Stimulated activated CD8-positive, alpha-beta memory T cell treated with anti-CD3 and anti-CD28 coated beads, Interleukin-15, amount 100 ng/mL, for 24 hours (primary cell): Measurements from ENCODE around the gene VCL.

Experiments used
- DNase-seq: peaks from one replicate; pipeline ENCODE4 v3.0.0-alpha.2; 2020; ENCODE audit warnings: low read depth

VCL gene

DNA sequence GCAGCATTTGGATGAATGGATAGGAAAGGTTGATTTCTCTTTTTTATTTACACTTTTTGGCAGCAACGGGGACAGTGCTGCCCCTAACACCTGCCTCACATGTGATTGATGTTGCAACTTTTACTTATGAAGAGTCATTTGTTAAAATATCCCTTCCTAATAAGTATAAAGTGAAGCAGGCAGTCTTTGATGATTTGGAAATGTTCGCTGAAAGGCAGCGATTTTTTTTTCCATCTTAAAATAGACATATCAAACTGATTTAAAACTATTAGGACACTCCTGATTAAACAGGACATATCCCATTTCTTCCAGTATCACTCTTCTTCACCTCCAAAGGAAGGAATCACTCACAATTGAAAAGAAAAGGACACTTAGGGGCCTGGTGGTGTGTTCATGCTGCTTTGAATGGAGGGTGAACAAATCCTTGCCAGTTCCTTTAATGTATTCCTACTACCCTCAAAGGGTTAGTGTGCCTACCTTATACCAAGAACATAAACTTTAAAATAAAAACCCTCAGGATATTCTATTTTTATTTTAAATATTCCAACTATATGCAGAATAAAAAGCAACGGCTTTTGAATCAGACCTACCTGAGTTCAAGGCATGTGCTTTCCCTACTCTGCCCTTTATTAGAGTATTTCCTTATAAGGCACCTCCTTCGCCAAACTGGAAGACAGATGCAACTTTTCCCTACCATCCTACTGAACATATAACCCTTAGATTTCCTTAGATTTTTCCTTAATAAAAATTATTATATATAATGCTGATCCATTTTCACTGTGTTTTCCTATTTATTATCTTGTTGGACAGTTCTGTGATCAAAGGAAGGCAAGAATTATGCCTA, 154.2 kb downstream of the VCL start:
- no peak for DNase-seq

DNA sequence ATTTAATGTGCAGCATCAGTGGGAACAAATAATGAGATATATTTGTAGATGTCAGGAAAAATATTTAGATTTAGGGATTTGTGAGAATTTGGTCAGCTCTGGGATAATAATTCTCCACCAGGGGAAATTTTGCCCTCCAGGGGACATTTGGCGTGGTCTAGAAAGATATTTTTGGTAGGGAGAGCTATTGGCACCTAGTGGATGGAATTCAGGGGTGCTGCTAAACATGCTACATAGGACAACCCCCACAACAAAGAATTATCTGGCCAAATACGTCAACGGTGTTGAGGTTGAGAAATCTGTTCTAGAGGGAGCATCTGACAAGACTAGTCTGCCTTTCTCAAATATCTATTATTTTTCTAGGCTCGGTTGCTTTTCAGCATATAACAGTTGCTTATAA, 155.2 kb downstream of the VCL start:
- DNase-seq, result no peak

DNA sequence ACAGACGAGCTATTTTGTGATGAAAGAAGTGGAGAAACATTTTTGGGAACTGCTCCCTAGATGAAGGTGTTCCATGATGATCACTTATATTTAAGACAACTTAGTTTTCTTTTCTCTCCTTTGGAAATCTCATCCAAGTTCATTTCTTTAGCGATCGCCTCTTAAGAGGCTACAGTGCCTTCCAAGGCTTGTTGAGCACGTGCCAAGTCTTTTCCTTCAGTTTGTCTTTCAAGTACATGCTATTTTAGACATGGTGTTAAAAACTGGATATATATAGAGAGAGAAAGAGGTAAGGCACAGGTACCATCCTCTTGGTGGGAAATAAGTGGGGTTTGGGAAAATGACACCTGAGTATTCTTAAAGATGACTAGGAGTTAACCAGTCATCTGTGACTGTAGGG, 155.8 kb downstream of the VCL start:
- DNase-seq, result no peak

DNA sequence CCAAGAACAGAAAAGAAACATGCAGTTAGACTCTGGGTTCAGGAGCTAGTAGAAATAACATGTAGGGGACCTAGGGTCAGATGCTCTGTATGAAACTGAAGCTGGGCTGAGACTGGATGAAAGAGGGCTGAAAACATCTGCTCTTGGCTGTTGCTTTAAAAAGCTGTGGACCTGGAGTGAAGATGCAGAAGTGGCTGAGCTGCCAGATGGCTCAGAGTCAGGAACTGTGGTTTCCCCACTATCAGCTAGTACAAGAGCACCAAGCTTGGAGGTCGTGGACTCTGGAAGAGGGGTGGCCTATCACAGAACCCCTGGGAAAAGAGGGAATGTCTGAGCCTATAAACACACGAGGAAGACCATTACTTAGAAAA, 159.0 kb downstream of the VCL start:
- DNase-seq, result no peak

DNA sequence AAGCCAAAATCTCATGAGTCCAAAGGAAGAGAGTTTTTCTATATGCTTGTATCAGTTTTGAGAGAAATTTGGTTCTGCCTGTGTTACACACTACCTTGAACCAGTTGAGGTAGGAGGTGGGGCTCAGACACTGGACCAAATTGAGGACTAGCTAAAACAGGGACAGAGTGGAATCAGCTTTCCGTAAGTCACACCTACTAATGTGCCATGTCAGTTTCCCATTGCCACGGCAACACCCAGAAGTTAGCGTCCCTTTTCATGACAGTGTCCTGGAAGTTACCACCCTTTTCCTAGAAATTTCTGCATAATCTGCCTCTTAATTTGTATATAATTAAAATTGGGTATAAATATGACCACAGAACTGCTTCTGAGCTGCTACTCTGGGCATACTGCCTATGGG, 162.1 kb downstream of the VCL start:
- no peak for DNase-seq

DNA sequence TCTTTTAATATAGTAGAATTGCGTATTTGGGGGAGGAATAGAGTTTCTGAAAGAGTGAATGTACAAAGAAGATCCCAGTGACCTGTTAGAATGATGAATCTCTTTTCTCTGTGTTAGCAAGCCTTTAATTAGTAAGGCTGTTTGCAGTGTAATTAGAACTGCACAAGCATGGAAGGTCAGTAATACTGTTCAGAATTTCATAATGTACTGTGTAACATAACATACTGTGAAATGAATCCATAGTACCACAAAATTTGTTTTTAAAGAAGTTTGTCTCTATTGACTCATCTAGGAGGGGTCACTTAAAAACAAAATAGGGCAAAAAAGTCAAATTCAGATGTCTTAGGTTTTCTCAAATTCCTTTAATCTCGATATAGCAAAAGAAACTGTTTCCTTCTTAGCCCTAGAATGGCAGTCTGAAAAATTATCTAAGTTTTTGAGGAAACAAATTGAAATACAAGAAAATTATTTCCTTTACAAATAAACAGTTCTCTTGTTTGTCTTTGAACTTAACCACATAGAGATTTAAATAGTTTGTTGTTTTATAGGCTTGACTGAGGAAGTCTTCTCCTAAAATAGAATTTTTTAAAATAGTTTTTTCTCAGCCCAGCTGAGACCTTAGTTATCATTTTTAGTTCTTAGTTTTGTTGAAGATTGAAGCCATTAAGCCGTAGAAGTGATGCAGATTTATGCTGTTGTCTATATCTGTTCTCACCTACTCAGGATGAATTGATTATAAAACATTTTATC, 165.6 kb downstream of the VCL start:
- DNase-seq, result no peak

DNA sequence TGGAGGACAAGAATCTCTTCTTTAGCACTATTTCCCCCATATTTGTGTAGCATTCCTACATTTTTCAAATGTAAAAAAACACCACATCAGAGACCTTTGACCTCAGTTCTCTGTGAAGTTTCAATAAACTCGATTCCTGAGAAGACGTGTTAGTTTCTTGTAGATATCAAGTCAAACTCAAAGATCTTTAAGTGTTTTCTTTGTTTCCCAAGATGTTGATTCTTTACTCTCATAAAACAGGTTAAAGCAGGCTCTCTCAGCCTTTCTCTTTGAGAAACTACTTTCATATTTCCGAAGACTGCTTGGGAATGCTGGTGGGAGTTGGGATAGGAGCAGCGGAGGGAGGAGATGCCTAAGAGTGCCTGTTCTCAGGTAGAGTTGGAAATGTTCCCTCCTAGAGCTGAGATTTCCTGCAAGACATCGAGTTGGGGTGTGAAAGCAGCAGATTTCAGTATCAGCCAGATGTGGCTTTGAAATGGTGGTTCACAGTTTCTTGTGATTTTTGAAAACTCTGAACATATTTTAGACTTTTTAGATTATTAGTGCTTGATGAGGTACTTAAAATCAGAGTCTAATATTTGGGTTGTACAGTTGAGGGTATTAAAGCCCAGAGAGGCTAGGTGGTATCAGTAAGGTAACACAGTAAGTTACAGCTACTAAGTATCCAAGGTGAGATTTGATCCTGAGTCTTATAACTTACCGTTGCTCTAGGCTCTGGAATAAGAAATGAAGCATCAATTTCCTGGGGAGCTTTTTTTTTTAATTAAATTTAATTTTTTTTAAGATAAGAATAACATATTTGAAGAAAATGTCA, 167.0 kb downstream of the VCL start:
- no peak for DNase-seq

DNA sequence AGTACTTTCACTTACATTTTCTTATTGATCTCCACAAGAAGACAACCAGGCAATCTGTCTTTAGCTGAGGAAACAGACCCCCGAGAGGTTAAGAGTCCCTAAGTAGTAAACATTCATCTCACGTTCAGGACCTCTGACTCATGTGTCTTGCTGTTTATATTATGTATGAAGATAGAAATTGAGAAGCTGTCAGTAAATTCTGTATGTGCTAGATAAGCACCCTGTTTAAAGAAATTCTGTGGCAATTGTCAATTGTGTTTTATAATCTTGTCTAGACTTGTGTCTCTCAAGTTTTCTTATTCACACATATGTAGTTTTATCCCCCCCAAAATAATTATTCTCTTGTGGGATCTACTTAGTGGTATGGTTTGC, 167.6 kb downstream of the VCL start:
- no peak for DNase-seq

DNA sequence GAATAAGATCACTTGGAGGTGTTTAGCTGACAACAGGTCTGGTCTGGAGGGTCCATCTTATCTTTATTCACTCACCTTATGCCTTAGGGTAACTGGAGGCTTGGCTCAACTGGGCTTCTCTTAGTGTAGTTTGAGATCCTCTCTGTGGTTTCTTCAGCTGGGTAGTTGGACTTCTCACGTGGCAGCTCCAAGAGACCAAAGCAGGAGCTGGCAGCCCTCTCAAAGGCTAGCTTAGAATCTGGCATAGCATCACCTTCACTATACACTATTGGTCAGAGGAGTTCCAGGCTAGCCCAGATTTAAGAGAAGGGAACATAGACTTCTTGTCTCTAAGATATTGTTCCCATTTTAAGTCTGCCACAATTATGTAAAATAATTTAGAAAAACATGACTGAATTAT, 169.5 kb downstream of the VCL start:
- DNase-seq, result no peak
